ENCODE data around the gene DLL1.

Gene DLL1

GRCh38 chr6:170248861-170249600, 41.8 kb downstream of the DLL1 start:
- no peak for DNase-seq

GRCh38 chr6:170248111-170248805, 42.6 kb downstream of the DLL1 start:
- no peak for DNase-seq

GRCh38 chr6:170247178-170247701, 43.6 kb downstream of the DLL1 start:
- no peak for DNase-seq

GRCh38 chr6:170245475-170245992, 45.3 kb downstream of the DLL1 start:
- no peak for DNase-seq

GRCh38 chr6:170244721-170245474, 46.0 kb downstream of the DLL1 start:
- DNase-seq = no peak

- no peak for DNase-seq
Measured at GRCh38 chr6:170243791-170244291, 47.0 kb downstream of the DLL1 start.

GRCh38 chr6:170243386-170243785, 47.5 kb downstream of the DLL1 start:
- DNase-seq = no peak

- no peak for DNase-seq
Measured at GRCh38 chr6:170238741-170239565, 51.9 kb downstream of the DLL1 start.

- DNase-seq = no peak
Measured at GRCh38 chr6:170237999-170238740, 52.7 kb downstream of the DLL1 start.

- DNase-seq = no peak
Measured at GRCh38 chr6:170236131-170236836, 54.6 kb downstream of the DLL1 start.

- DNase-seq = no peak
Measured at GRCh38 chr6:170235391-170236125, 55.3 kb downstream of the DLL1 start.

- no peak for DNase-seq
Measured at GRCh38 chr6:170234419-170234818, 56.5 kb downstream of the DLL1 start.

GRCh38 chr6:170233286-170234205, 57.3 kb downstream of the DLL1 start:
- DNase-seq = no peak

All from activated CD4-positive, CD25-positive, alpha-beta regulatory T cell treated with anti-CD3 and anti-CD28 coated beads, Interleukin-2, amount 50 U/mL, for 72 hours (primary cell).